22Rv1 (cell line): ENCODE results near the gene SCEL.
"Not testable (repeated sequence)": the region's sequence is repeated elsewhere in the genome, so short reads cannot be mapped to it uniquely, and the experiment has no call there.

ENCODE experiments used
- H3K27ac ChIP-seq: fragments of 450-650 bp; 2 replicates; pipeline ENCODE4 v1.5.1; 2017
- CTCF ChIP-seq: fragments of 450-650 bp; IDR thresholded peaks from 2 replicates; pipeline ENCODE4 v1.5.1; 2017; ENCODE audit warnings: mild to moderate bottlenecking
- ZFX ChIP-seq: fragments of 450-650 bp; IDR thresholded peaks from 2 replicates; pipeline ENCODE4 v1.6.1; 2017; ENCODE audit warnings: antibody characterized with exemption, borderline replicate concordance

Gene SCEL

GRCh38 chr13:77620138-77620537, 84.6 kb downstream of the SCEL start:
- no peak for TF ChIP-seq ZFX
- H3K27ac ChIP-seq = no peak overlapping the region

GRCh38 chr13:77623806-77624205, 88.3 kb downstream of the SCEL start:
- TF ChIP-seq ZFX = no peak
- no peak for TF ChIP-seq CTCF
- peak overlapping the region; percentile 63 for H3K27ac ChIP-seq

GRCh38 chr13:77628170-77628569, 92.7 kb downstream of the SCEL start:
- no peak for TF ChIP-seq CTCF
- TF ChIP-seq ZFX = no peak

GRCh38 chr13:77637588-77637987, 102.1 kb downstream of the SCEL start:
- no peak for TF ChIP-seq CTCF
- no peak for TF ChIP-seq ZFX
- H3K27ac ChIP-seq = no peak overlapping the region

More at GRCh38 chr13:77628170-77628569, 92.7 kb downstream of the SCEL start:
- H3K27ac ChIP-seq = no peak overlapping the region

GRCh38 chr13:77650409-77650808, 114.9 kb downstream of the SCEL start:
- no peak for TF ChIP-seq ZFX
- TF ChIP-seq CTCF = no peak
- H3K27ac ChIP-seq = no peak overlapping the region

GRCh38 chr13:77653301-77653700, 117.8 kb downstream of the SCEL start:
- TF ChIP-seq ZFX (no peak), CTCF (no peak)
- H3K27ac ChIP-seq = no peak overlapping the region

GRCh38 chr13:77660016-77660415, 124.5 kb downstream of the SCEL start:
- H3K27ac ChIP-seq = not testable (repeated sequence)

GRCh38 chr13:77660841-77661250, 125.3 kb downstream of the SCEL start:
- TF ChIP-seq ZFX (no peak), CTCF (no peak)
- H3K27ac ChIP-seq = no peak overlapping the region

GRCh38 chr13:77662301-77662700, 126.8 kb downstream of the SCEL start:
- not testable (repeated sequence) for H3K27ac ChIP-seq

GRCh38 chr13:77662831-77663230, 127.3 kb downstream of the SCEL start:
- not testable (repeated sequence) for H3K27ac ChIP-seq
